GM19193 (cell line): ENCODE measurements around the gene KL.

ENCODE experiments used
- POLR2A ChIP-seq: IDR thresholded peaks from 4 replicates; pipeline ENCODE4 v1.6.1; 2011; ENCODE audit not compliant: insufficient read depth, insufficient read length; ENCODE audit errors: extremely low read depth

The KL gene

DNA sequence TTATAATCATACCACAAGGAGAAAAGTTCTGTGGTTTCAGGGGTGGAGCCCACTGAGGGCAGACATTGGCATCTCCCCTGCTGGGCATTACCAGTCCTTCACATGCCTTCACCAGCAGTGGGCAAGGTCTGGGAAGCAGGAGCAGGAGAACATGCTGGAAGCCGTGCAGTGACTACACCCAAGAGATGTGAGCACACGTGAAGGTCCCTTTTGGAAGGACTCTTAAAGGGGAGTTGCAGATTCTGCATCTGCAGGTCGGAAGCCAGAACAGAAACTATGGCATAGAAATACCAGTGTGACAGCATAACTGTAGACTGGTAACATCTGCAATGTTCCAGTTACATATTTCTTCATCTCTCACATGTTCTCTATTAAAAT, 26.9 kb upstream of the KL start:
- no peak for TF ChIP-seq POLR2A

DNA sequence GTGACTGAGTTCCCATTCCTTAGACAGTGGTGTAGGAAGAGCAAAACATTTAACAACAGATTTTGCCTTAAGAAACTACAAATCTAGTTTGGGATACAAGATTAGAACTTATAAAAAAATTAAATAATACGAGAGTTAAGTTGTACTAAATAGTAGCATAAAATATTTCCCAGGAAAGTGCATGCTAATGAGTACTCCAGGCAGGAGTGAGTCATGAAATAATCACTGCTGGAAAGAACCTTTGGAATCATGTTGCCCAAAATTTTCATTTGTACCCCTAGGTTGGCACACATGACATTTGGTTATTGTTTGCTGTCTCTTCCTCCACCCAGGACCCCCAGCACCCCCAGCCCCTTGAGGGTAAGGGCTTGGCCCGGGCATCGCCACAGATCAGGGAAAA, 26.3 kb upstream of the KL start:
- TF ChIP-seq POLR2A: no peak

DNA sequence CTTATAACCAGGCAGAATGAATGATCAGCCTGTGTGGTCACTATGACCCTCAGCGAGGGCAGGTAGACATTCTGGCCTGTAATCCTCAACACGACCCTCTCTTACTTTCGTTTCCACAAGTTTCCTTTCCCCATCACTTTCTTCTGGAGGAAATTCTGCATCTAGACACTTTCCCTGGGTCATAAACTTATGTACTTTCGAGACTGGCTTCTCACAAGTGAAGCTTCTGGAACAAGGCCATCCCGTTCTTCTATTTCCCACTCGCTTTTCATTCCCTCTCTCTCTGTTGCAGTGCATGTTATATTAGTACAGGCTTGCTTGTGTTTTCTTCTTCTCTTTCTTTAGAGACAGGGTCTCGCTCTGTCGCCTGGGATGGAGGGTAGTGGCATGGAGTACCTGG, 23.1 kb upstream of the KL start:
- TF ChIP-seq POLR2A: no peak

- TF ChIP-seq POLR2A: no peak
These were observed 18.8 kb upstream of the KL start for GRCh38 chr13:32997399-32997798.

GRCh38 chr13:32998966-32999365, 17.3 kb upstream of the KL start:
- TF ChIP-seq POLR2A: no peak

DNA sequence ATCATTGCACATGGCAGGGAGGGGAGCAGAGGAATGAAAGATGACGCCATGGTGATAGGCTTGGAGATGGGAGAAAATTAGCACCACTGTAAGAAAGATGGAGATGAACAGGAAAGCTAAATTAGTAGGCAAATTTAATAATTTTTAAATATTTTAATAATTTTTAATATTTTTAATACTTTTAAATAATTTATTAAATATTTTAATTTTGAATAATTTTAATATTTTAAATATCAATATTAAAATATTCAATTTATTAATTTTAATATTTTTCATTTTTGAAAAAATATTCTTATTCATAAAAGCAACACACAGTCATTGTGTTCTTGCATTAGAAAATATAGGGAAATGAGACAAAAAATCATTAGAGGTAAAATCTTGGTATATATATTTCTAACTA, 15.9 kb upstream of the KL start:
- no peak for TF ChIP-seq POLR2A

GRCh38 chr13:33003458-33004019, 12.7 kb upstream of the KL start:
- no peak for TF ChIP-seq POLR2A

DNA sequence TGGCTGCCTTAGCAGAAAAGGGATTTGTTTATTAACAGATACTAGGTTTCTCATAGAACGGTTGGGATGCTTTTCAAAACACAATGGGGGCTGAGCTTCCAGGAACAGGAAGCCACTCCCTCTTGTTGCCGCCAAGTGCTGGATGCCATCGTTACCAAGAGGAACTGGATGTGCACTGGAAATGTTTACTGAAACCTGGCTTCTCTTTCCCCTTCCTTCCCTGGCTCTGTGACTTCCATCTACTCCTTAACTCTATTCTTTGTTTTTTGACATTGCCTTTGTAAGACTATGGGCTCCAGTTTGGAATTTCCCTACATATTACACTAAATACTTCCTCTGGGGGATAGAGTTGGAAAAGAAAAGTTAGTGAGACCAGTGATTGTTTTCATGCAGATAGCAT, 11.7 kb upstream of the KL start:
- TF ChIP-seq POLR2A: no peak

DNA sequence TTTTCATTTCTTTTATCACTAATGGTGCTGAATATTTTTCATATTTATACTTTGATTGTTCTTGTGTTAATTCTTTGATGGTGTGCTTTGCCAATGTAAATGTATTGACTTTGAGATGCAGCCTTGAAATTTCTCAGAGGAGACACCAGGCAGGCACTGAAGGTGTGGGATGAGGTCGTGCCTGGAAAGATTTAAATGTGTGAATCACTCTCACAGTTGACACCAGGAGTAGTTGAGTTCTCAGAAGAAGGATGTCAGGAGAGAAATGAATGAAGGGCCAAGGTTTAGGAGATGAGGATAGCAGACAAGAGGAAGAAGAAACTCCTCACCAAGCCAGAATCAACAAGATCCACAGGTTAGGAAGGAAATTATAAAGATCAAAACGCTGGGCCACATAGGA, 10.1 kb upstream of the KL start:
- TF ChIP-seq POLR2A: no peak

DNA sequence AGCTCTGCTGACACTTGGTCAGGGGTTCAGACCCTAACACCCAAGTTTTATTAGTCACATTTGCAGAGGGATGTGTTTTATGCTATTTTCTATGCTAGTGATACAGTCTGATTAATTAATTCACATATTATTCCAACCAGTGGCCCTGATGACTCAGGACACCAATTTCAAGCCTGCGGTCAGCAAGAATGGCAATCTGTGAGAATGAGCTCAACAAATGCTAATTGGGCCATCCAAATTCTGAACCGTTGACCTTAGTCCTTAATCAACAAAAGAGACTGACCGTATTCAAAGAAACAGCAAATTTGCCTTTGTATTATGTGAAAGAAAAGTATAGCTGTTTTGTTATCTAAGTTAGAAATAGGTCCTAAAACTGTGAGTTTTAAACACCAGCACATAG, 9.6 kb upstream of the KL start:
- no peak for TF ChIP-seq POLR2A

GRCh38 chr13:33007237-33007636, 9.0 kb upstream of the KL start:
- TF ChIP-seq POLR2A: no peak

- TF ChIP-seq POLR2A: no peak
These were observed 8.3 kb upstream of the KL start for GRCh38 chr13:33007950-33008349.

GRCh38 chr13:33008946-33009722, 7.1 kb upstream of the KL start:
- no peak for TF ChIP-seq POLR2A

- no peak for TF ChIP-seq POLR2A
These were observed 4.3 kb upstream of the KL start for GRCh38 chr13:33011828-33012470.

- no peak for TF ChIP-seq POLR2A
These were observed 1.9 kb upstream of the KL start for GRCh38 chr13:33014291-33014690.

DNA sequence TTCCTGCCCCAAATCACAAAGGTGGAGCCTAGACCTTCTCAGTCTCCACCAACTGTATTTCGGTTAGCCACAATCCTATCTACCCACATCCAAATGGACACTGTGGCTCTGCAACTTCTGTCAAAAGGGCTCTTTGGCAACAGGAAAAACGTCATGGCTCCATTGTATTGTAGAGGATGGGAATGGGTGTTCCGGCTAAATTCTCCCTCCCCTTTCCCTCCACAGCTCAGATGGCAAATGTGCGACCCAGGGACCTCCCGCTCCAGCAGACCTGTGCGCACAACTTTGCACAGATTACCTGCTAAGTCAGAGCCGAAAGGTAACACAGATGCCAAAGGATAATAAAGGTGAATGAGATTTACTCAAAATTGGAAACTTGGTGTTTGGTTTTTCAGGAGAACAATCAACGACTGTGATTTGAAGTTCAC, 968 bp upstream of the KL start:
- no peak for TF ChIP-seq POLR2A
